GM18858 (cell line): ENCODE measurements around the gene MED9.

Experiments used
- ATAC-seq: cut with Tn5 transposase; IDR thresholded peaks from one replicate; pipeline ENCODE4 v1.9.1; 2021; ENCODE audit not compliant: unreplicated experiment

Gene MED9

DNA sequence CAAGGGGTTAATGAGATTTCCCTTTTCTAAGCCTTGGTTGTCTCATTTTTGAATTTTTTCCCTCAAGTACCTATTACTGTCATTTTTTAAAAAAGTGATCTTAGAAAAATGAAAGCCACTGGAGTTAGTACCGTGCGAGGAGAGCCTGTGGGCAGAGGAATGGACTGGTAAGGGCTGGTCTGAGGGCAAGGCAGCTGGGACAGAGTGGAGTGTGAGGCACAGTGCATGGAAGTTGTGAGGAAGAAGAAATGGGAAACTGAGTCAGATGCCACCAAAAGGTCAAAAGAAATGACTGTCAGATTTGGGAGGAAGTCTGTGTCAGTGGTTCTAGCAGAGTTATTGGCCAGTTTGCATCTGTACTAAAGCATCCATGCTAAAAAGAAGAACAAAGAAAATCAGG is 11.2 kb downstream of the MED9 start:
- no peak for ATAC-seq

DNA sequence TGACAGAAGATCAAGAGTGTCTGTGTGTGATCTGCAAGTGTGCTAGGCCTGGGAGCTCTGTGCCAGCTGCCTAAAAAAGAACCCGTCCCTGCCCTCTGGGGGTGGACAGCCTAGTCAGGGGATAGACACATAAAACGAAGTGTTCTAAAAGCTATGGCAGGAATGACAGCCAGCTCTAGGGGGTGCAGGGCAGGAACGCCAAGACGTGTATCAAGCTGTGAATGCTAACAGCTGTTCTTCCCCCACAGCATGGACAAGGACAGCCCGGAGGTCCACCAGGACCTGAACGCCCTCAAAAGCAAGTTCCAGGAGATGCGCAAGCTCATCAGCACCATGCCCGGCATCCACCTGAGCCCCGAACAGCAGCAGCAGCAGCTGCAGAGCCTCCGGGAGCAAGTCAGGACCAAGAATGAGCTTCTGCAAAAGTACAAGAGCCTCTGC is 14.3 kb downstream of the MED9 start:
- ATAC-seq, result no peak

DNA sequence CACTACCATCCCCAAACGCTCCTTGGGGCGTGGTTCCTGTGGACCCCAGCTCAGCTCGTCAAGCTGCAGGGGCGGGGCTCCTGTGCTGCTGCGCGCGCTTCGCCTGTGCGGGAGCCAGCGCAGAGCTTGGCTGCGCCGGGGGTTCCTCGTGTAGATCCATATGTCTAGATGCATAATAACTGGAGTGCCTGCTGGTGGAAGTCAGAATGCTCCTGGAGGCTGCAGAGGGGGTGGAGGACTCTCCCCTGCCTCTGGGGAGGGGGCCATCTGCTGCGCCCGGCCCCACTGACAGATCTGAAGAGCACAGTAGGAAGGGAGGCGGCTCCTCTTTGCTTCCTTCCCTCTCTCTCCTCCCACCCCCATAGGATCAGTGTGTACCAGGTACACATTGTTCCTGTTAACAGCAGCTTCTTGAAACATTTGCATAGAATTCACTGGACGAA is 14.8 kb downstream of the MED9 start:
- no peak for ATAC-seq

DNA sequence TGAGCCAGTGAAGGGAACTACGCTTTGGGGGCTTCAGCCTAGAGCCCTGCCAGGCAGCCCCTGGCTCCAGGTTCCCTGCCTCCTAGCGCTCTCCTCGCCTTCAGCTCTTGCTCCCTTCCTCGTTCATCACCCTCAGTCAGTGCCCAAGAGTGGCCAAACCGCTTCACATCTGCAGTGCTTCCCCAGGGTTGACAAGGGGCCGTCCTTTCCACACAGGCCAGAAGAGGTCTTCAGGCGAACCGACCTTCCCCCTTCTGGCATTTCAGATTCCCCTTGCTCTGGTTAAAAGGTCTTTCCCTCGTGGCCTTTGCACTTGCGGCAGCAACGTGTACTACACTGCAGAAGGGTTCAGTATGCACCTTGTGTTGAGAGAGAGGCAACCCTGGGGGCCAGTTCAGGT is 15.3 kb downstream of the MED9 start:
- no peak for ATAC-seq

DNA sequence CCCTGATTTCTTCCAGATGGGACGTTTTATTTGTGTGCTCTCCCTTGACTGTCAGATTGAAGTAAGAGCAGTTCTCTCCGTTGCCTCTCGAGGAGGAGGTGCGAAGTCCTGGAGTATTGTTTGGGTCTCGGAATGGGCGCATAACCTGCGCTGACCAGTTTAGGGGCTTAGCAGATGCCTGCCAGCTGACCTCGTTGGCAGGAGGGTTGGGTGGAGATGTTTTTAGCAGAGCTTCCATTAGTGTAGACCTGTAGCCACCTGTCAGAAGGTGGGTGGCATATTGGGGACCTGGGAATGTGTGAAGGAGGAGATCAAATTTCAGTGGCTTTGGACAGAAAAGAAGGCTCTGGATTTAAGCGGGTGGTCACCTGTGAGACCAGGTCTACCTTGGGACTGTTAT is 15.8 kb downstream of the MED9 start:
- ATAC-seq, result no peak

DNA sequence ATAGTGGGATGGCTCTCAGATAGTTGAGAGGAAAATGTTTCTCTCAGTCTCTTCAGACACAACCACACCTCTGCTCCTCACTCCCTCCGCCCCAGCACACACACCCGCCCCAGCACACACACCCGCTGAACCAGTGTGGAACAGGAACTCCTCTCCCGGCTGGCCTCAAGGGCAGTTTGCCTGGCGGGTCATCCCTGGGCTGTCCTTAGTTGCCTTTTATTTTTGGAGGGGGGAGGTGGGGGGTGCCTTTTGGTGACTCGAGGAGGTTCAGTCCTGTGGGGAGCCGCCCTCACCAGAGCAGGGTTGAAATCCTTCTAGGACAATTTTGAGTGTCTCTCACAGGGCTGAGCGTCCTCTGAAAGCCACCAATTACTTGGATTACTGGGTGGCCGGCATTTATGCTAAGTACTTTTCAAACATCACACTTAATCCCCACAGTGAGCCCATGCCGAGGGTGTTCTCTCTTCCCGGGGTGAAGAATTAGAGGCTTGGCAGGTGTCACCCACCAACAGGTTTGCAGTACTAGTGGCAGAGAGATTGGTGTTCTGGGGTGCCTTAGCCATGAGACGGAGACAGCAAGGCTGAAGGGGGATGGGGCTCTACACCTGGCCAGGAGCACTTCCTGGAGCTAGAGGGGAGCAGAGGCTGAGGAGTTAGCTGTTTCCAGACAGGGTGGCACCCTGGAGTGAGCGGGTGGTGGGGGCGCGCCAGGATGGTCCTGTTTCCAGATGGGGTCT is 16.6 kb downstream of the MED9 start:
- no peak for ATAC-seq

DNA sequence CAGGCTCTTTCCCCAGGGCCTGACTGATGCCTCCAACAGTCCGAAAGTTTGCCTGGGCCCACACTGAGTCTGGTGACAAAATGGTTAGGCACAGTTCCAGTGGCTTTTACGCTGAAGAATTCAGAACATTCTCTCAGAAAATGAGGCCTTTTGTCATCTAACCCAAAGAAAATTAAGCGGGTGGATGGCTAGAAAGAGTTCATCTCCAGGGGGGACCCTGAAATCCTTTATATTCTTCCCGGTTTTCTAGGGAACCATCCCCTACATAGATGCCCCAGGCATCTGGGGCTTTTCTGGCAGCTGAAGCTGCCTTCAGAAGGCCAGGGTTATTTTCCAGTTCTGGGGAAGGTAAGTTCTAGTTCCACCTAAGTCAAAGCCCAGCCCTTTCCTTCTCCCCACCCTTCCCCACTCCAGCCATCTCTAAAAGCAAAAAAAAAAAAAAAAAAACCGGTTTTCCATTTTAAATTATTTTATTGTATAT is 17.2 kb downstream of the MED9 start:
- ATAC-seq, result no peak

DNA sequence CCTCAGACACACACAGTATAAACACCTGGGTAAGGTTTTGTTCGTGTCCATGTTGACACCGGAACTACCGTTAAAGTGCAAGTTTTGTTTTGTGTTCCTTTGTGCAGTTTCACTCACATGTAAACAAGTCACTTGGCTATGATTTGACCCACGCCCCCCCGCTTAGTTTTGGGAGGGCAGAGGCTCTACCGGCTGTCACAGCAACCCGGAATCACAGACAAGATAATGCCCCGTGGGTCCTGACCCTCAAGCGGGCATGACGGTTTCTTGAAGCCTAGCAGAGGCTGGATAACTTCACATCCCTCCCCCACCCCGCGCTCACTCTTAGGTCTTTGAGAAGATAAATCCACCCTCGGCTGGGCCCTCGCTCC is 17.7 kb downstream of the MED9 start:
- ATAC-seq, result no peak

DNA sequence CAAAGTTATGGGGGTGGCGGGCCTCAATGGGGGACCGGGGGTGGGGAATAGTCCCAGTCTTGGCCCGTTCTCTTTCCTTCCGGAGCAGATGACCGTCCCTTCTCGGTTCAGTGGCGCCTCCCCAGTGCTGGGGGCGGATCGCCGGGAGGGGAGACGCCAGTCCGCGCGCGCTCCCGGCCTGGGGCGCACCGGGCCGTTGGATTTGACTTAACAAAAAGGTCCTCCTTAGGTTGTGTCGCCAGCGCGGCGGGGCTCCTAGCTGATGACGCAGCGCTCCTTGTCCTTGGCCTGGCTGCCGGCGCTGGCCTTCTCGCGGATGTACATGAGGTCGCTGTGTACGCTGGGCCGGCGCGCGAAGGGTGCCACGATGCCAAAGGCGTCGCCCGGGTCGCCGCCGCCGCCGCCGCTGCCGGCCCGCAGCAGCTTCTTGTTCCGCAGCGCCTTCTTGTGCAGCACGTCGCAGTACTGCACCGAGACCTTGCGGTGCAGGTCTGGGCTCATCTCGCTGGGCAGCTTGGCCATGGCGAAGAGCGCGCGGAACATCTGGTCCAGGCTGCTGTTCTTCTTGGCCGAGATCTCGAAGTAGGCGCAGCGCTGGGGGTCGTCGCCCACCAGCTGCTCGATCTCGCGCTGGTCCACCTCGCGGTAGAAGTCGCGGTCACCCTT is 18.2 kb downstream of the MED9 start:
- no peak for ATAC-seq

DNA sequence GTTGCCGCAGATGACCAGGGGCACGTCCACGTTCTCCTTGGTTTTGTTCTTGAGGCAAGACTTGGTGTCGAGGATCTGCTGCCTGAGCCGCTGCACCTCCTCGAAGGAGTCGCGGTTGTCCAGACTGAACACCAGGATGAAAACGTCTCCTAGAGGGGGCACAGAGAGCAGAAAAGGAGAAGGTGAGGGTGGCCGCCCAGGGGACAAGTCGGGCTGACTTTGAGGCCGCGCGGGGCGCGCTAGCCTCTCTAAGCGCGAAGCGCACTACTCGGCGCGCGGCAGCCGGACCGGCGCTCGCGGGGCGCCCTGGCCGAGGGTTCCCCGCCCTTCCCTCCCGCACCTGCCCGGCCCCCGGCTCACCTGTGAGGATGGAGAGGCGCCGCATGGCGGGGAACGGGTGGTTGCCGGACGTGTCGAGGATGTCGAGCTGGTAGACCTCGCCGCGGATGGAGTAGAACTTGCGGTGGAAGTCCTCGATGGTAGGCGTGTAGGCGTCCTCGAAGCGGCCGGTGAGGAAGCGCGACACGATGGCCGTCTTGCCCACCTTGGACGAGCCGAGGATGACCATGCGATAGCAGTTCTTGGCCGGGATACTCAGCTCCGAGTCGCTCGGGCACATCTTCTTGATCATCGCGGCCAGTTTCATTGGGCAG is 18.9 kb downstream of the MED9 start:
- ATAC-seq, result no peak

DNA sequence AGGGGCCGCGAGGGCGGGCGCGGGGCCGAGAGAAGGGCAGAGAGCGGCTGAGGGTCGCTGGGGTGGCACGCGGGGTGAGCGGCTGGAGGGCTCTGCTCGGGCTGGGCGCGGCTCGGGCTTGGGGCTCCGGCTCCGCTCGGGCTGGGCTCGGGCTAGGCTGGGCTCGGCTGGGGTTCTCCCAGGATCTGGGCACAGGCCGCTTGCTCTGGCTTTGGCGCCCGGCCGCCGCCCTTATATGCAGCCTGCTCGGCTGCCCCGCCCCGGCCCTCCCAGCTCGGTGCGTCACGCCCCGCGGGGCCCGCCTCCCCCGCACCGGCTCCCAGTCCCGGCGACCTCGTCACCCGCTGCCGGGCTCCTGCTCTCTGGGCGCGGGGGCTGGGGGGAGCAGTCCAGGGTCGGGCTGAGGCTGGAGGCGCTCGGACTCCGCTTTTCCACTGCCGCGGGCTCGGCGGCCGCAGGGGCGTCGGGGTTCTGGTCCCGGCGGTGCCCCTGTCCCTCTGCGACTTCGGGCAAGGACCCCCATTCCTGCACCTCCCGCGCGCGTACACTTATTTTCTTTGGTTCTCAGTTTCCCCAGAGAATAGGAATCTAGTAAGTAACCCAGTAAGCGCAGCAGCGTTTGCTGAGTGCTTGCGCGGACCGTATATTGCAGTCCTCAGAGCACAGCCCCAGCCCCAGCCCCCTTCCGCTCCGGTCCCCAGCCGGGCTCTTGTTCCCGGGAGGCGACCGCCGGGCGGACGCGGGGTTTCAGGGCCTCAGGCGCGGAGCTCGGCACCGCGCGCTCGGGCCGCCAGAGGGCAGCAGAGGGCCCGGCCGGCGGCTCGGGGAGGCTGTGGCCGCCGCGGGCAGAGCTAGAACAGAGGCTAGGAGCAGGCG is 19.6 kb downstream of the MED9 start, which contains the start of gene RASD1:
RASD1 (minus strand) TSS at position 207 of the 876 bp plus-strand sequence. CDS start 214 bp downstream, outside the sequence.
- no peak for ATAC-seq

DNA sequence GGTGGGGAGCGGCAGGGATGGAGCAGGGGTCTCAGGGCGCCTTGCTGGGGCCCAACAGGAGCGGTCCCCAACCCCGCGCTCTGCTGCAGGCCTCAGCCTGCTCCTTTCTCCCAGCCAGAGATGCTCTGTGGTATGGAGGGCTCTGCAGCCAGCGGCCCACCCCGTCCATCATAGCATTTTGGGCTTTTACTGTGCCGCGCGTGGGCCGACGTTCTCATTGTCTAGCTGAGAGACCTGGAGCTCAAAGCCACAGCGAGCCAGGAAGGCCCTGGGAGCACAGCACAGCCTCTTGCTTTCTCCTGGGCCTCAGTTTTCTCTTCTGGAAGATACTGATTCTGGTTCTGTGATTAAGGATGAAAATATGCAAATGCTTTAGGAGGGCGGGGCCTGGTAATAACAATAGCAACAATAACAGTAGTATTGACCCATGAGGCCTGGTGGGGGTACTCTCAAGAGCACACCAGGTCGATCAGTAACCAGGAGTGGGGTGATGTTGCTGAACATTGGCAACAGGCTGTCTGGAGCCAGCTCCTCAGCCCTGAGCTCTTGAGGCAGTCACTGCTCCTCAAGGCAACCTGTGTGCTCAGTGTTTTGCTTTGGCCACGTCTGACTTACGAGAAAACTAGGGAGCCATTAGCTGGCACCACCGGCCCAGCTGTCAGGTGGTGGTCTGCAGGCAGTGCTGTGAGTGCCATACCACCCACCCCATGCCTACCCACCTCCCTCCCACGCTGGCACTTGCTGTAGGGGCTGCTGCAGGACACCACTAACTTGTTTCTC is 20.5 kb downstream of the MED9 start:
- ATAC-seq, result no peak

DNA sequence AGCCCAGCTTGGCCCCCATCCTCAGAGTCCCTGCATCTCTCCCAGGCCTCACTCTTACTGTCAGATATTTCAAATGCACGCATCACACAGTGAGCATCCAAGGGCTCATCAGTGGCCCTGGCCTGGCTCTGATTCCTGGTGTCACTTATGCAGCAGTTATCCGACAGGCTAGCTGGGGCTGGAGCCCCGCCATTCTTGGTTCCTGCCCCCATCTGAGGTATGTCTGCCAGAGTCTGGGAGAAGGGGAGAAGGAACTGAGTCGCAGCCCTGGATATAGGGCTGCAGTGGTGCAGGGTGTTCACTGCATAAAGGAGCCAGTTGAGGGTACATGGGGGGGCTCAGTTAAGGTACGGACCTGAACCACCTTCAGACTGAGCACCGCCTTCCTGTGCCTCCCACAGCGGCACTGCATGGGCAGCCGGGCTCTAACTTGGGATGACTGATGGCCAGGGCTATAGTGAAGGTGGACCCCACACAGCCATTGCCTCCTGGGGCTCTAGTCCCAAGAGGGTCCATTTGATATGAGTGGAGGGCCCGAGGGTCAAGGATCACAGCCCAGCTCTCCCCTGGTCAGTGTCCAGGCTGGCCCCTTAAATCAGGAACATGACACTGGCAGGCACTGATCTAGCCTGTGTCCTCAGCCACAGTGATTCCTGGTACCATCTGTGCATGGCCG is 21.2 kb downstream of the MED9 start:
- no peak for ATAC-seq

DNA sequence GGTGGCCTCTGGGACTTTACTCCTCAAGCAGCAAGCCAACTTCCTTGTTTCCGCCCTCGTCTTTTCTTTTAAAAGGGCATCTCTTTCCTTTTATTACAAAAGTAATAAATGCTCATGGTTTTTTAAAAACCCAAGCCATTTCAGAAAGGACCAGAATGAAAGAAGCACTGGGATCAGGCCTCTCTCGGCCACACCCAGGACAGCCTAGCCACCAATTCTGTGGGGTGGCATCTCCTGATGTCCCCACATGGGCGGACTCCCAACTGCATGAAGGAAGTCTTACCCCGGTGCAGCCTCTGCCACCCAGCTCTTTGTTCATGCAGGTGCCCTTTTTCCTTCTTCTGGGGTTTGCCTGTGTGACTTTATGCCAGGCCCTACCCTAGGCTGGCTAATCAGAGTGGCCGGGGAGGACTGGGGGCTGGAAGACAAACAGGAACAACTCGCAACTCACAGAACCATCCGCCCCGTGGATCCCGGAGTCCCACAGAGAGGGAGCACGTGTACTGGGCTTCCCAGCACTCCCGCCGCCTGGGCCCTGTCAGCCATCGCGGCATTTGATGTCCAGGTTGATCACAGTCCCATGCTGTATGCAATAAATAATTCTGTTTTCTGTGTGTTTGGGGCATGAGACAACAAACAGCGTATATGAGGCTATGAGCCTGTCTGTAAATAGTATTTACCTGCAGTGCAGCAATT is 22.0 kb downstream of the MED9 start:
- ATAC-seq, result no peak

DNA sequence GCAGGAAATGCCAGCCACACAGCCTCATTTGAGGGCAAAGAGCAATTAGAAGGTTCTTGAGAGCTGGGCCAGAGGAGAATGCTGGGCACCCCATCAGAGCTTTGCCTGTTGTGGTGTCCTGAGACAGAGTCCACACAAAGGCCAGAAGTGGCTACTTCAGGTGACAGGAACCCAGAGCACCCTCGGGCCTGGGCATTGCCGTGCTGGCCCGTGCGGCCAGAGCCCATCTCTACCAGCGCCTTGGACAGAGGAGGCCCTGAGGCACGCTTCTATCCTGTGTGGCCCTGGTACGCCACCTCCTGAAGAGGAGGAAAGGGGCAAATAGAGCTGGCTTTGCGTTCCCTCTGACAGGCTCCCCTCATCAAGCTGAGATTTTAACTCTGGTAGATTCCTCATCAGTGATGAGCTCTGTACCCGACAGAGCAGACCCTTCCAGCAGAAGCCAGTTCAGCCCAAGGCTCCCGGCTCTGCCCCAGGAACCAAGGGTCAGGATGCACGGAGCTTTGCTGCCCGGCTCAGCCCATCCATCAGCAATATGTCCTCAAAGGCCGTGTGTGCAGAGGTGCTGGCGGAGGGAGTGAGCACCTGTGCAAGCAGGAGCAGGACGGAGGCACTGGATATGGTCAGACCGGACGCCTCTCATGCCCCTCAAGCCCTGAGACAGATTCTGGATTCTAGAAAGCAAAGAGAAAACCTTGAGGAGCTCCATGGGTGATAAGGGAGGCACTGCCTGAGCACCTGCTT is 22.8 kb downstream of the MED9 start:
- ATAC-seq, result no peak

DNA sequence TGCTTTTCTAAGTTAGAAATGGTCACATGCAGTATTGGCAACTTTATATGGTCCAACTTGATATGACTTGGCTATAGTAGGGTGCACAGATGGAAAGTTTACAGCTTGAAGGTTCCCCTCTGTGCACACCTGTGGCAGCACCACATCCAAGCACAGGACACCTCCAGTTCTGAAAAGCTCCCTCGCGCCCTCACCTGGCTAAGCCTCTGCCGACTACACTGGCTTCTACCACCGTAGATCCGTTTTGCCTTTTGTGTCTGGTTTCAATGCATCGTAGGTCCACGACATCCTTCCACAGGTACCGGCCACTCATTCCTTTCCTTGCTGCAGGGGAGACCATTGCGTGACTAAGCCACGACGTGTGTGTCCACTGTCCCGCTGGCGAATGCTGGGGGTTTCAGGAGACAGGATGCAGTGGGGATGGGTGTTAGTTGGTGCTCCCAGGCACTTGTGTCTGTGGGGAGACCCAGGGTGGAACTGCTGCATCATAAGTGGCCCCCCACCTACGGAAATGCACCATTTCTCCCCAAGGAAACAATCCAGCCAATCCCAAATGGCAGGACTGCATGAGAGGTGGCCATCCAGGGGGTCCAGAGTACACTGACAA is 24.3 kb downstream of the MED9 start:
- no peak for ATAC-seq

DNA sequence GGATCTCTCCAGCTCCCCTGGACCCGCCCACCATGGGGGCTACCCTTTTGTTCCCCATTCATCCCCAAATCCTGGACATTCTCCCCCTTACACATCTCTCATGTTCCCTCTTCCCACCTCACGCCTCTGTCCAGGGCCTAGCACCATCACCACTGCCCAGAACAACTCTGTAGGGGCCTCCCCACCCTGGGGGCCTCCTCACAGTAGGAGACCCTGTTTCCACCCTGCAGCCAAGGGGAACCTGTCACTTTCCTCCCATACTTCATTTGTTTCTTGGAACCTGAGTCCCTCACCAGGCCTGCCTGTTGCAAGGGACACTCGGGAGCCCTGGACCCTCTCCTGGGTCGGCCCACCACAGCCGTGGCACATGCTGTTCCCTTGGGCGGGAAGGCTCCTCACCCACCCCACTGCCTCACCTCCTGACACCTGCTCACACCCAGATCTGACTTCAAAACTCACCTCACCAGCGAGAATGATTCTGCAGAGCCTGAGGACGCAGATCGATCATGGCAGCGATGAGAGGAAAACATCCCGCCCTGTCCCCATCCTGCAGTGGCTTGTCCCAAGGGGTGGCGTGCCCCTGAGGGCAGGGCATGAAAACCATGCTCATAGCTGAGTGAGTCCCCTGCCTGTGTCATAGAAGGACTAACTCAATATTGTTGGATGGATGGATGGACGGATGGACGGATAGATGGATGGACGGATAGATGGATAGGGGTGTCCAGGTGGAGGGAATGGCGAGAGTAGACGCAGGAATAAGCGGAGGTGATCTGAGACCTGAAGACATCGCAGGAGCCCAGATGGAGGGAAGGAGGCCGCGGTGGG is 26.2 kb downstream of the MED9 start:
- no peak for ATAC-seq
